GM23338 (cell line): Measurements from ENCODE around the gene IGSF21. TPM values are rescaled to one million over a fixed set of nuclear protein-coding genes. Genes with fewer than 3 reads are reported as not detected.
A peak's percentile ranks its signal among the peaks of the same experiment; 100 is the strongest.

Experiments used
- ATAC-seq: fragments of 200-7000 bp; cut with Tn5 transposase; 3 replicates; pipeline ENCODE4 v1.9.1; 2020
- DNase-seq: peaks from one replicate; pipeline ENCODE4 v3.0.0-alpha.2; 2015; ENCODE audit warnings: low spot score
- H2AFZ ChIP-seq: fragments of 200-600 bp; sonication (generic); 2 replicates; pipeline ENCODE4 v1.8.0; 2016; ENCODE audit warnings: antibody characterized with exemption, mild to moderate bottlenecking, moderate library complexity
- H3F3A ChIP-seq: fragments of 200-600 bp; sonication (generic); replicated peaks from 2 replicates; pipeline ENCODE4 v1.8.0; 2017; ENCODE audit warnings: antibody characterized with exemption, mixed run types, low read depth
- H3K27ac ChIP-seq: fragments of 200-600 bp; sonication (generic); 2 replicates; pipeline ENCODE4 v1.6.1; 2016; ENCODE audit warnings: low read depth
- H3K27me3 ChIP-seq: fragments of 200-600 bp; sonication (generic); 2 replicates; pipeline ENCODE4 v1.8.0; 2016; ENCODE audit warnings: mild to moderate bottlenecking, mixed run types, moderate library complexity; ENCODE audit not compliant: insufficient read depth
- H3K36me3 ChIP-seq: fragments of 200-600 bp; sonication (generic); 2 replicates; pipeline ENCODE4 v1.8.0; 2016; ENCODE audit warnings: mild to moderate bottlenecking; ENCODE audit not compliant: insufficient read depth
- H3K4me1 ChIP-seq: fragments of 200-600 bp; sonication (generic); 2 replicates; pipeline ENCODE4 v1.8.0; 2016; ENCODE audit warnings: mild to moderate bottlenecking, moderate library complexity; ENCODE audit not compliant: insufficient read depth
- H3K4me2 ChIP-seq: fragments of 200-600 bp; sonication (generic); 2 replicates; pipeline ENCODE4 v1.7.1; 2017; ENCODE audit warnings: mixed run types
- H3K4me3 ChIP-seq: fragments of 200-600 bp; sonication (generic); 2 replicates; pipeline ENCODE4 v1.6.1; 2016; ENCODE audit warnings: mixed run types
- H3K79me2 ChIP-seq: fragments of 200-600 bp; sonication (generic); replicated peaks from 2 replicates; pipeline ENCODE4 v1.8.0; 2017; ENCODE audit warnings: mild to moderate bottlenecking; ENCODE audit not compliant: insufficient read depth
- H3K9me2 ChIP-seq: fragments of 200-600 bp; sonication (generic); 2 replicates; pipeline ENCODE4 v1.8.0; 2017; ENCODE audit not compliant: insufficient read depth
- H4K20me1 ChIP-seq: fragments of 200-600 bp; sonication (generic); replicated peaks from 2 replicates; pipeline ENCODE4 v1.8.0; 2017; ENCODE audit warnings: mild to moderate bottlenecking; ENCODE audit not compliant: insufficient read depth
- H3K27ac Mint-ChIP-seq: 2 replicates; pipeline ENCODE4 v1.8.0; 2020; ENCODE audit warnings: inconsistent platforms, mild to moderate bottlenecking, moderate library complexity, mixed read lengths
- H3K27me3 Mint-ChIP-seq: 3 replicates; pipeline ENCODE4 v1.8.0; 2022; ENCODE audit warnings: low read depth, mild to moderate bottlenecking, moderate library complexity, mixed read lengths, inconsistent platforms; ENCODE audit not compliant: insufficient read depth, poor library complexity
- H3K36me3 Mint-ChIP-seq: 3 replicates; pipeline ENCODE4 v1.8.0; 2021; ENCODE audit warnings: low read depth, mild to moderate bottlenecking, inconsistent platforms, moderate library complexity, mixed read lengths
- H3K4me1 Mint-ChIP-seq: 3 replicates; pipeline ENCODE4 v1.8.0; 2020; ENCODE audit warnings: mild to moderate bottlenecking, inconsistent platforms, mixed read lengths
- H3K4me3 Mint-ChIP-seq: 3 replicates; pipeline ENCODE4 v1.8.0; 2021; ENCODE audit warnings: moderate library complexity, mild to moderate bottlenecking, inconsistent platforms, mixed read lengths
- H3K9me3 Mint-ChIP-seq: 3 replicates; pipeline ENCODE4 v1.8.0; 2020; ENCODE audit warnings: moderate library complexity, mild to moderate bottlenecking, inconsistent platforms, mixed read lengths
- CREB1 ChIP-seq: fragments of 250-450 bp; sonication (Bioruptor Pico); IDR thresholded peaks from 2 replicates; pipeline ENCODE4 v1.5.0; 2020; ENCODE audit warnings: low read depth, mild to moderate bottlenecking, moderate library complexity
- EZH2 ChIP-seq: fragments of 200-600 bp; sonication (generic); IDR thresholded peaks from one replicate; pipeline ENCODE4 v1.8.0; 2017; ENCODE audit warnings: antibody characterized with exemption, mild to moderate bottlenecking, low read depth; ENCODE audit not compliant: unreplicated experiment
- EZH2phosphoT487 ChIP-seq: fragments of 200-600 bp; sonication (generic); IDR thresholded peaks from one replicate; pipeline ENCODE4 v1.8.1; 2018; ENCODE audit warnings: antibody characterized with exemption; ENCODE audit not compliant: unreplicated experiment
- JUNB ChIP-seq: IDR thresholded peaks from one replicate; pipeline ENCODE4 v1.6.1; 2016; ENCODE audit warnings: antibody characterized with exemption; ENCODE audit not compliant: unreplicated experiment
- NANOG ChIP-seq: IDR thresholded peaks from 2 replicates; pipeline ENCODE4 v1.6.1; 2016; ENCODE audit warnings: antibody characterized with exemption, borderline replicate concordance
- POLR2AphosphoS5 ChIP-seq: IDR thresholded peaks from 2 replicates; pipeline ENCODE4 v1.6.1; 2016; ENCODE audit warnings: antibody characterized with exemption, low read depth
- STAT1 ChIP-seq: IDR thresholded peaks from one replicate; pipeline ENCODE4 v1.6.1; 2016; ENCODE audit warnings: antibody characterized with exemption; ENCODE audit not compliant: unreplicated experiment
- ZNF114 ChIP-seq: fragments of 250-450 bp; sonication (Bioruptor Pico); IDR thresholded peaks from 2 replicates; pipeline ENCODE4 v1.5.0; 2020; ENCODE audit warnings: mild to moderate bottlenecking, moderate library complexity
- ZNF331 ChIP-seq: fragments of 250-450 bp; sonication (Bioruptor Pico); IDR thresholded peaks from 2 replicates; pipeline ENCODE4 v1.5.0; 2020; ENCODE audit warnings: low read depth, mild to moderate bottlenecking, moderate library complexity
- polyA plus RNA-seq: library from polyadenylated mRNA; unstranded; fragments of >200 nt; fragmentation: Nextera tagmentation; extraction: Ambion mirVana; gene quantifications from 2 replicates; pipeline ENCODE4 v1.2.1, GENCODE V29; 2016
- total RNA-seq: library from RNA; depleted of rRNA; stranded (reverse); fragments of >200 nt; shearing (Covaris generic); gene quantifications from 2 replicates; pipeline ENCODE4 v1.2.3, GENCODE V29; 2014
- TF ChIP-seq, protein P1 (sequence below): IDR thresholded peaks from 2 replicates; pipeline ENCODE4 v1.6.1; 2016; ENCODE audit warnings: antibody characterized with exemption
- TF ChIP-seq, protein P2 (sequence below): IDR thresholded peaks from one replicate; pipeline ENCODE4 v1.6.1; 2018; ENCODE audit warnings: antibody characterized with exemption; ENCODE audit not compliant: unreplicated experiment
- TF ChIP-seq, protein P3 (sequence below), 2 experiments: fragments of 200-600 bp in 1 of 2; sonication (generic) in 1 of 2; conservative IDR thresholded peaks; 2 replicates each; pipeline versions ENCODE4 v1.5.1 to v1.6.1; 2016 to 2017; ENCODE audit warnings: antibody characterized with exemption in 2 of 2, low read depth in 2 of 2, mild to moderate bottlenecking in 2 of 2, moderate library complexity in 1 of 2

IGSF21 gene
- total and polyA plus RNA-seq, 2 experiments from 2014 or later: 15.6 to 15.7 TPM

DNA sequence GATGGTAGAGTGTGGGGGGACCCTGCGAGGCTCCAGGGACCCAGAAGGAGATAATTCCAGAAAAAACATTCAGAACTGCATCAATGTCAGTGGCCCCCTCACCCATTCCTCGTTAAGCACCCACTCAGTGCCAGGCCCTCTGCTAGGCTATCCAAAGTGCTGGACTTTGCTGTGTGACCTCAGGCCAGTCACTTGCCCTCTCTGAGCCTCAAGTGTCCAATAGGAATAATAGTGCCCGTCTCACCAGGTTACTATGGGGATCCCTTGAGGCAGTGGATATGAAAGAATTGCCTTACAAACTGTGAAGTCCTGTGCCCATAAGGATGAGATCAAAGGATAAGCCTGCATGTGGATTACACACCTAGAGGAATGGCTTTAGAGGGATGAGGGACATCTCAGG is 83.4 kb downstream of the IGSF21 start (continued):
- TF ChIP-seq POLR2AphosphoS5: no peak
- no peak for TF ChIP-seq ZNF331 (CRISPR knock-in tag)
- no peak for TF ChIP-seq EZH2
- no peak for TF ChIP-seq CREB1 (CRISPR knock-in tag)
- no peak for TF ChIP-seq STAT1
- TF ChIP-seq, protein P1, sequence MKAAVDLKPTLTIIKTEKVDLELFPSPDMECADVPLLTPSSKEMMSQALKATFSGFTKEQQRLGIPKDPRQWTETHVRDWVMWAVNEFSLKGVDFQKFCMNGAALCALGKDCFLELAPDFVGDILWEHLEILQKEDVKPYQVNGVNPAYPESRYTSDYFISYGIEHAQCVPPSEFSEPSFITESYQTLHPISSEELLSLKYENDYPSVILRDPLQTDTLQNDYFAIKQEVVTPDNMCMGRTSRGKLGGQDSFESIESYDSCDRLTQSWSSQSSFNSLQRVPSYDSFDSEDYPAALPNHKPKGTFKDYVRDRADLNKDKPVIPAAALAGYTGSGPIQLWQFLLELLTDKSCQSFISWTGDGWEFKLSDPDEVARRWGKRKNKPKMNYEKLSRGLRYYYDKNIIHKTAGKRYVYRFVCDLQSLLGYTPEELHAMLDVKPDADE: no peak
- TF ChIP-seq, protein P2, sequence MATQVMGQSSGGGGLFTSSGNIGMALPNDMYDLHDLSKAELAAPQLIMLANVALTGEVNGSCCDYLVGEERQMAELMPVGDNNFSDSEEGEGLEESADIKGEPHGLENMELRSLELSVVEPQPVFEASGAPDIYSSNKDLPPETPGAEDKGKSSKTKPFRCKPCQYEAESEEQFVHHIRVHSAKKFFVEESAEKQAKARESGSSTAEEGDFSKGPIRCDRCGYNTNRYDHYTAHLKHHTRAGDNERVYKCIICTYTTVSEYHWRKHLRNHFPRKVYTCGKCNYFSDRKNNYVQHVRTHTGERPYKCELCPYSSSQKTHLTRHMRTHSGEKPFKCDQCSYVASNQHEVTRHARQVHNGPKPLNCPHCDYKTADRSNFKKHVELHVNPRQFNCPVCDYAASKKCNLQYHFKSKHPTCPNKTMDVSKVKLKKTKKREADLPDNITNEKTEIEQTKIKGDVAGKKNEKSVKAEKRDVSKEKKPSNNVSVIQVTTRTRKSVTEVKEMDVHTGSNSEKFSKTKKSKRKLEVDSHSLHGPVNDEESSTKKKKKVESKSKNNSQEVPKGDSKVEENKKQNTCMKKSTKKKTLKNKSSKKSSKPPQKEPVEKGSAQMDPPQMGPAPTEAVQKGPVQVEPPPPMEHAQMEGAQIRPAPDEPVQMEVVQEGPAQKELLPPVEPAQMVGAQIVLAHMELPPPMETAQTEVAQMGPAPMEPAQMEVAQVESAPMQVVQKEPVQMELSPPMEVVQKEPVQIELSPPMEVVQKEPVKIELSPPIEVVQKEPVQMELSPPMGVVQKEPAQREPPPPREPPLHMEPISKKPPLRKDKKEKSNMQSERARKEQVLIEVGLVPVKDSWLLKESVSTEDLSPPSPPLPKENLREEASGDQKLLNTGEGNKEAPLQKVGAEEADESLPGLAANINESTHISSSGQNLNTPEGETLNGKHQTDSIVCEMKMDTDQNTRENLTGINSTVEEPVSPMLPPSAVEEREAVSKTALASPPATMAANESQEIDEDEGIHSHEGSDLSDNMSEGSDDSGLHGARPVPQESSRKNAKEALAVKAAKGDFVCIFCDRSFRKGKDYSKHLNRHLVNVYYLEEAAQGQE: no peak
- no peak for TF ChIP-seq NANOG
- TF ChIP-seq, protein P3, sequence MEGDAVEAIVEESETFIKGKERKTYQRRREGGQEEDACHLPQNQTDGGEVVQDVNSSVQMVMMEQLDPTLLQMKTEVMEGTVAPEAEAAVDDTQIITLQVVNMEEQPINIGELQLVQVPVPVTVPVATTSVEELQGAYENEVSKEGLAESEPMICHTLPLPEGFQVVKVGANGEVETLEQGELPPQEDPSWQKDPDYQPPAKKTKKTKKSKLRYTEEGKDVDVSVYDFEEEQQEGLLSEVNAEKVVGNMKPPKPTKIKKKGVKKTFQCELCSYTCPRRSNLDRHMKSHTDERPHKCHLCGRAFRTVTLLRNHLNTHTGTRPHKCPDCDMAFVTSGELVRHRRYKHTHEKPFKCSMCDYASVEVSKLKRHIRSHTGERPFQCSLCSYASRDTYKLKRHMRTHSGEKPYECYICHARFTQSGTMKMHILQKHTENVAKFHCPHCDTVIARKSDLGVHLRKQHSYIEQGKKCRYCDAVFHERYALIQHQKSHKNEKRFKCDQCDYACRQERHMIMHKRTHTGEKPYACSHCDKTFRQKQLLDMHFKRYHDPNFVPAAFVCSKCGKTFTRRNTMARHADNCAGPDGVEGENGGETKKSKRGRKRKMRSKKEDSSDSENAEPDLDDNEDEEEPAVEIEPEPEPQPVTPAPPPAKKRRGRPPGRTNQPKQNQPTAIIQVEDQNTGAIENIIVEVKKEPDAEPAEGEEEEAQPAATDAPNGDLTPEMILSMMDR (conservative IDR thresholded peaks at IDR 0.05; ENCODE audit: low read depth in 2 of 2): no peak
- no peak for TF ChIP-seq ZNF114 (CRISPR knock-in tag)

DNA sequence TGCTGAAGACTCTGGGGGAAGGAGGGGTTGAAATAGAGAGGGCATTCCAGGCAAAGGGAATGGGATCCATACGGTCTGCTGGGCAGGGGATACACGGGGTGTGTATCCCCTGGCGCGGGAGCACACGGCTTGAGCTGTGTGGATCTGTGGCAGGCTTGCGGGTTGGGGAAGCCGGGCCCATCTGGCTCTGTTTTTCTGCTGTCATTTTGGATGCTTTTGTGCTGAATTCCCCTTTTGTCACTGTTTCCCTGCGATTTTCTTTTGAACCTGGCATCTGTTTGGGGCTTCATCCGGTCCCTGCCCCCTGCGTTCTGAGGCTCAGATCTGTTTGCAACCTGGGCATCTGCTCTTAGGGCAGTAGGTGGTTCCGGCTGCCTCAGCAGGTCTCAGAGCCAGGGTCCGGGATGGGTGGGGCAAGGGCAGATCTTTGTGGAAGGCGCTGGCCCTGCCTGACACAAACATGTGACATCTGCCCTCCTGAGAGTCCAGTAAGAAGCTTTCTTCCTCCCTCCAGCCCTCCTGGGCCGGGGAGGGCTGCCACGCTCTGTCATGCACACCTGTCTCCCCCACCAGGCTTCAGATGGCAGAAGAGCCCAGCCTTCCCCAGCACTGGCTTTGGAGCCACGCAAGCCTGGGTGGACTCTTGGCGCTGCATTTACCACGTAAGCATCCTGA is 84.0 kb downstream of the IGSF21 start:
- no peaks in the 10 kb centered on the region for H4K20me1 ChIP-seq
- no peak overlapping the region for H3K4me3 ChIP-seq
- H3K36me3 ChIP-seq: no peaks in the 10 kb centered on the region
- H3K27me3 ChIP-seq: no peaks in the 10 kb centered on the region
- no peaks in the 10 kb centered on the region for H3K9me2 ChIP-seq
- H3K27me3 Mint-ChIP-seq: peaks cover 1% of the 10 kb centered on the region
- no peak overlapping the region for H2AFZ ChIP-seq
- H3F3A ChIP-seq: no peaks in the 10 kb centered on the region
- H3K79me2 ChIP-seq: no peaks in the 10 kb centered on the region
- DNase-seq: no peak
- no peak overlapping the region for H3K27ac Mint-ChIP-seq
- peak; percentile 31; the same call in 1 of the 3 replicates for ATAC-seq
- no peak overlapping the region for H3K4me2 ChIP-seq
- peaks cover 16% of the 10 kb centered on the region for H3K4me1 Mint-ChIP-seq
- no peak overlapping the region for H3K4me3 Mint-ChIP-seq
- H3K36me3 Mint-ChIP-seq: no peaks in the 10 kb centered on the region
- H3K27ac ChIP-seq: no peak overlapping the region
- H3K4me1 ChIP-seq: peaks cover 3% of the 10 kb centered on the region
- H3K9me3 Mint-ChIP-seq: no peaks in the 10 kb centered on the region
- TF ChIP-seq, protein P1: no peak
- TF ChIP-seq EZH2phosphoT487 (no peak), JUNB (no peak), ZNF331 (CRISPR knock-in tag) (no peak), ZNF114 (CRISPR knock-in tag) (no peak), STAT1 (no peak), POLR2AphosphoS5 (no peak), CREB1 (CRISPR knock-in tag) (no peak)
- TF ChIP-seq, protein P2: no peak
